Stimulated activated CD4-positive, alpha-beta T cell treated with anti-CD3 and anti-CD28 coated beads, Interleukin-15, amount 100 ng/mL, for 24 hours (primary cell): Measurements from ENCODE around the gene PTGDR2.
"Not testable (repeated sequence)": the region's sequence is repeated elsewhere in the genome, so short reads cannot be mapped to it uniquely, and the experiment has no call there.

Experiments used
- DNase-seq: peaks from one replicate; pipeline ENCODE4 v3.0.0-alpha.2; 2020

The PTGDR2 gene

GRCh38 chr11:60841797-60842667, 13.7 kb downstream of the PTGDR2 start, which contains the start of gene CCDC86:
Gene CCDC86, plus strand, starts transcription at chr11:60842113. Its CDS starts 12 bp downstream, at chr11:60842125.
- DNase-seq, result peak; percentile 98

DNA sequence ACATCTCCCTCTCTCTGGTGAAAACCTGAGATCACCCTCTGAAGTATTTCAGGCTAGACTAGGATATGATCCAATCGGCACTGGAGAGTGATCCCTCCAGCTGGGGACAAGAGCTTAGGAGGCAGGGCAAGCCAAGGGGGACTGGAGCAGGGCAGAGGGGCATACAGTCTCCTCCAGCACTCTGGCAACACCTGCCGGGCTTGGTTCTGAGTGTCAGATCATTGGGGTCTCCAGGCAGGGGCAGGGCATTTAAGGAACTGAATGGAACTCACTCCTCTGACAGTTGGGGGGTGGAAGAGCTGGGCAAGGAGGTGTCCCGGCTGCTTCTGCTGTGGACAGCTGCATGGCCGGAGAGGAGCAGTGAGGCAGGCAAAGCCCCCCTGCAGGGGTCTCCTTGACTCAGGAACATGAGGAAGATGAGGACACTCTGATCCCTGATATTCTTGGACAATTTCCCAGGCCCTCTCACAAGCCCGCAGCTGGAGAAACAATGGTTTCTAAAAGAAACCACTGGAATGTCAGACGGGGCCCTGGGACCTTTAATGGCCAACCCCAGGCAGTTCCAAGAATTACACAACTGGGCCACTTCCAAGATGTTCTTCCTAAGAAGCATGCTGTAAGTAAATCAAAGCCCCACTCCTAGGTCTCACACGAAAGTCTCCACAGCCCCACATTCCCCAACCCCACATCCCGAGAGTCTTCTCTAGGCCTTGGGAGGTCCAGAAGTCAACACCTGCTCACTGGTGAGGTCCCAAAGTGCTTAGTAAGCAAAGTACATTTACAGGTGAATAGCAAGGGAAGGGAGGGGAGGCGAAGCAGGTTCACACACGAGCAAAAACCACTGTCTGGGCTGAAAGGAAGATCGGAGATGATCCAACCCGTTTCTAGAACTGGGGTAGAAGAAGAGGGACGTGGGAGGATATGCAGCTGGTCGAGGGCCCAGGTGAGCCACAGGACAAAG, 15.0 kb downstream of the PTGDR2 start:
- no peak for DNase-seq

- no peak for DNase-seq
Measured at GRCh38 chr11:60838132-60838531, 17.6 kb downstream of the PTGDR2 start.

DNA sequence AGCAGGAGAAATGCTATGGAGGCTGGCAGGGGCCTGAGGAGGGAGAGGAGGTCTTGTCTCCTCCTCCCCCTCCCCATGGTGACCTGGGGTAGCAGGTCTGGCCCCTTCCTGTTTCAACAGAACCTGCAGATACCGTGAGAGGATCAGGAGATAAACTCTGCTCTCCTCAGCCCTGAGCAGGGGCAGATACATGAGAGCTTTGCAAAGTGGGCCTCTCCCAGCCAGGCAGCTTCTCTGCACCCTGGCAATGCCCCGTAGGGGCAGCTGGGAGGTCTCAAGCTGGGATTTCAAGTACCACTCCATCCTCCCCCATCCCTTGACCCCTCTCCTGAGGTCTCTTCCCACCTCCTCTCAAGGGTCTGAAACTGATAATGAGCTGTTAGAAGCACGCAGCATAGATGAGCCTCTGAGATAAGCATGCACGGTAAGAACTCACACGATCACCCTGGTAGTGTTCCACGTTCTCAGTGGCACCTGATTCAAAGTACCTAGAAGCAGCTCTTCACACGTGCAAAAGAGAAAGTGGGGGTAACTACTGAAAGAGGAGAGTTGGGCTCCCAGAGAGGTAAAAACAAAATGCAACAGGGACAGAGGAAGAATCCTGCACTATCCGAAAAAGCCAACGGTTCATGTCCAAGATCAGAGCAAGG, 18.8 kb downstream of the PTGDR2 start:
- DNase-seq, result no peak

DNA sequence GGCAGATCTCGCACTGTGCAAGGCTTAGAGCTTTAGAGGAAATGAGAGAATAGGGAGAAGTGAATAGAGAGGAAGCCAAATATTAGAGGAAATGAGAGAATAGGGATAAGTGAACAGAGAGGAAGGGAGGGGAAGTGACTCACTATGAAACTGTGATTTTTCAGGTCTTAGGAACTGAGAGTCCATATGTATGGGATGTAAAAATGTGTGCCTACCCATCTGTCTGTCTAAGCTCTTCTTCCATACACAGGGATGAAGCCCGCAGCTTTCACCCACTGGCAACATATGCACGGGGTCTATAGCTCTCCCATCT, 20.3 kb downstream of the PTGDR2 start:
- DNase-seq, result no peak

GRCh38 chr11:60834742-60835533, 20.8 kb downstream of the PTGDR2 start:
- DNase-seq, result no peak

DNA sequence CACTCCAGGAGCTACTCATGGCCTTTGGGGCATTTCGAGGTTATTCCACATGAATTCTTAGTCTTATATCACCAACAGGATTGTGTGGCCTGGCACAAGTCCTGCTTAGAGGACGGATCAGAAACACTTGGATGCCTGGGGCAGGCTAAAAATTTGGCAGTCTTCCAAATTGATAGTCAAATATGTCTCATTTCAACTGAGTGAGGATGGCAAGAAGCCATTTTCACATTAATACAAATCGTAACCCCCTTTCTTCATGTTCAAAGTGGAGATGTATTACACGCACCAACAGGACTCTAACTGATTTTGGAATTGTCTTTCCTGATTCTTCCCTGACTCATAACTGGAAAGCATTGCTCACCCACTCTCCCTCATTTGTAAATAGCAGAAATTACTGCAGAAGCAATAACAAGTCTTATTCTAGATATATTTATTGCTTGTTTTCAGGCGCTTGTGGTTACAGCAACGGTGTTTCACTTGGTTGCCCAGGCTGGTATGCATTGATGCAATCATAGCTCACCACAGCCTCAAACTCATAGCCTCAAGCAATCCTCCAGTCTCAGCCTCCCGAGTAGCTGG, 24.2 kb downstream of the PTGDR2 start:
- no peak for DNase-seq

DNA sequence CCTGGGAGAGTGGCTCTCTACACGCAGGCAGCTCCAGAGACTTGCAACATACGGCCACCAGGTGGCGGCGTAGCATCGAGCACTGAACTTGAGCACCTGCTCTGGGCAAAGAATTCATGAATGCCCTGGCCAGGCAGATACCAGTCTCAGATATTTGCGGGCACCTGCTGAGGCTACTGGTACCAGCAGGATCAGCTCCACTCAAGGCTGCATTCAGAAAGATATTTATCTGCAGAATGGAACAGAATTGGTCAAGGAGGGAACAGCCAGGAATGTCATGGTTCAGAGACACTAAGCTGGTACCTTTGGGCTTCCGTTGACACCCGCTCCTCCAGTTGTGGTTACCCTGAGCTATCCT, 24.6 kb downstream of the PTGDR2 start:
- peak; percentile 87 for DNase-seq

DNA sequence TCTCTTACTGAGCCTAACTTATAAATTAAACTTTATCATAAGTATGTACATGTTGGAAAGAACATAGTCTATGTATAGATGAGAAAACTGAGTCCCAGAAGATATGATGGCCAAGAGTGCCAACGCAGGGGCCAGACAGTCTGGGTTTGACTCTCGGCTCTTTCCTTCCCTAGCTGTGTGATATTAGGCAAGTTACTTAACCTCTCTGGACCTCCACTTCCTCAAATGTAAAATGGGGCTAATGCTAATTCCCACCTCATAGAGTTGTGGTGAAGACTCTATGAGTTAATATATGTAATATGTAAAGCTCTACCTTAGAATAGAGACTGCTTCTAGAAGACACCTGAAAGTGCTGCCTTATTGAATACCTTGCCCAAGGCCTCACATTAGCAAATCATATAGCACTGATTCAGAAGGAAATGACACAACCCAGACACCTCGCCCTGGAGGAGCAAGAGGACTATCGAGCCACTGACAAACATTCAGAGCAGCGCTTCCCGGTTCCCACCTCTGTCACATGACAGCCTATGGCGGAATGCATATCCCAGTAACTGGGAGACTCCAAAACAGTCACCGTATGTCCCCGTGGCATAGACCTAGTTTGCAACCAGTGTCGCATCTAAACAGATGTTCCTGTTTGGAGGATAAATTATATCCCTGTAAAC, 25.1 kb downstream of the PTGDR2 start:
- DNase-seq, result no peak

DNA sequence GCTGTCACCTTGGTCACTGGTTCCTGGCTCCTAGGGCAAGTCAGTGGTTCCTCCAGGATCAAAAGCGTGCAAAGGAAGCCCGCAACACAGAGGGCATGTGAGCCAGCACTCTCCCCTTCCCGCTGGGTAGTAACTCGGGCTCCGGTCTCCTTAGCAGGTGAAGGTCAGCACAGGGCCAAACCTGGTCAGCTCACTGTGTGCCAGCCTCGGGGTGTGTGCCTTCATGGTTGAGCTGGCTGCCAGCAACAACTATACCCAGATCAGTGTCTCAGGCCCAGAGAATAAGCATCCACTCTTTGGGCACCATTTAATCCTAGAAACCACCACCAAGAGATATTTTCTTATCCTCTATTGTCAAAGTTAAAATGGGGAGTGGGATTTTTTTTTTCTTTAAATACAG, 30.0 kb downstream of the PTGDR2 start:
- no peak for DNase-seq

DNA sequence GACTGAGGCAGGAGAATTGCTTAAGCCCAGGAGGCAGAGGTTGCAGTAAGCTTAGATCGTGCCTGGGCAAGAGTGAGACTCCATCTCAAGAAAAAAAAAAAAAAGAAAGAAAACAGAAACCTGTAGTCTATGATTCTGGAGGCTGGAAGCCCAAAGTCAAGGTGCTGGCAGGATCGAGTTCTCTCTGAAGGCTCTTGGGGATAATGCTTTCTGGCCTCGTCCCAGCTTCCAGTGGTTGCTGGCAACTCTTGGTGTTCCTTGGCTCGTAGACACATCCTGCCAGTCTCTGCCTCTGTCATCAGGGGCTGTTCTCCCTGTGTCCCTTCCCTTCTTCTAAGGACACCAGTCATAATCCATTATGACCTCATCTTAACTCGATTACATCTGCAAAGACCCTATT, 30.6 kb downstream of the PTGDR2 start:
- DNase-seq, result no peak

GRCh38 chr11:60823745-60824306, 31.9 kb downstream of the PTGDR2 start:
- DNase-seq, result not testable (repeated sequence)

DNA sequence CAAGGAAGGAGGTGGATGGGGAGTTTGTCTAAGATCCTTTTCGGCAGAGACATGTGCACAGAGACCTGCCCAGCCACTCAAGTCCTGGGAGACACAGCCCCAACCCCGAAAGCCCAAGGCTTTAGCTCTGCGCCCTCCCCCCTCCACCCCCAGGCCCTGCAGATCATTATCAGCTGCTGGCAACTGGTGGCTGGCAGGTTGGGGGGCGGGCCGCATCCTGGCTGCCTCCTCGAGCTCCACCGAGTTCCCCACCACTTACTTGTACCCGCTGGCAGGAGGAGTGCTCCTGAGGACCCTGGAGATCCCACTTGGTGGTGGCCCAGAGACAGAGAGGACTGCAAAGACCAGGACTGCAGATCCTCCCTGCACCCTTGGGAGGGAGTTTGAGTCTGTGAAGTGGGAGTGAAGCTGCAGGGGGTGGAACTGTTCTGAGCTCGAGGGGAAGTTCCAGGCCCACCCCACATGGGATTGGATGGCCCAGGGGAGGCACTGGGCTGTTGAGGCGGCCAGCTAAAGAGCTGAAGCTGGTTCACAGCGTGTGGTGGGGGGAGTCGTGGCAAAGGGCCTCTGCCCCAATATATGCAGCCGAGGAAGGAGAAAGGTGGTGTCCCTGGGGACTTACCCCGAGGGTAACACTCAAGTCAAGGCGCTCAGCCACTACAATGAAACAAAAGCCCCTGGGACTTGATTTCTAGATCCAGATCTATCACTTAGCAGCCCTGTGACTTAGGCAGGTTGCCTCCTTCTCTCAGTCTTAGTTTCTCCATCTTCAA, 33.7 kb downstream of the PTGDR2 start:
- DNase-seq, result no peak

DNA sequence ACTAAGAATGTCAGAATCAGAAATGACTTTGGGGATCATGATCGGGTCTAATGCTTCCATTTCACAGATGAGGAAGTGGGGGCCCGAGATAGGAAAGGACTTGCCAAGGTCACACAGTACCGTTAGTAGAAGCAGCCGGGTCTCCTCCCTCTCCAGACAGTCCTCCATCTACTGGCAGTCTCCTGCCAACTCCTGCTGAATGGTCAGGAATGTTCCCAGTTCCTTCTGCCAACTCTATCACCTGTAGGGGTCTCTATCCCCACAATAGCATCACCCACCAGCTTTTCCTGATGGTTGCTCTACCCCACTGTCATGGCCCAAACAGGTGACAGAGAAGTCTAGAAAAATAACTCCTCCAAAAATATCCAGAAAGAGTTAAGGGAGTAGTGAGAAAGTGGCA, 37.7 kb downstream of the PTGDR2 start:
- DNase-seq, result no peak

- no peak for DNase-seq
Measured at GRCh38 chr11:60816590-60817157, 39.1 kb downstream of the PTGDR2 start.

GRCh38 chr11:60814112-60814511, 41.6 kb downstream of the PTGDR2 start:
- no peak for DNase-seq

- DNase-seq, result no peak
Measured at GRCh38 chr11:60813324-60813723, 42.4 kb downstream of the PTGDR2 start.

DNA sequence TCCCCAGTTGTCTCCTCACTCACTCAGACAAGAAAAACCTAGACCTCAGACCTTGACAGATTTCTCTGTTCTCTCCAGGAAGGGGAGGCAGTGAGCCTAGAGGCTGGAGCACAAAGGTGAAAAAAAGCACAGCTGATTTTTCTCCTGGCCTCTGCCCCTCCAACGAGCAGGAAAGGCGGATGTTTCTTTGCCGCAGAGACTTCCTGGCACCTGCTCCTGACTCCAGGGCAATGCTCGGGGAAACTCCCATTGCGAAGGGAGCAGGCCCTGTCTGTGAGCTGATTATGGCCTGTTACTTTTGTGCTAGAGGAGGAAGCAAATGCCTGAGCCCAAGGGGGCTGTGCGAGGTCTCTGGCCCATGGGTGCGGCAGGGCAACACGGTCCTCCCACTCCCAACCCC, 45.2 kb downstream of the PTGDR2 start:
- DNase-seq, result no peak

DNA sequence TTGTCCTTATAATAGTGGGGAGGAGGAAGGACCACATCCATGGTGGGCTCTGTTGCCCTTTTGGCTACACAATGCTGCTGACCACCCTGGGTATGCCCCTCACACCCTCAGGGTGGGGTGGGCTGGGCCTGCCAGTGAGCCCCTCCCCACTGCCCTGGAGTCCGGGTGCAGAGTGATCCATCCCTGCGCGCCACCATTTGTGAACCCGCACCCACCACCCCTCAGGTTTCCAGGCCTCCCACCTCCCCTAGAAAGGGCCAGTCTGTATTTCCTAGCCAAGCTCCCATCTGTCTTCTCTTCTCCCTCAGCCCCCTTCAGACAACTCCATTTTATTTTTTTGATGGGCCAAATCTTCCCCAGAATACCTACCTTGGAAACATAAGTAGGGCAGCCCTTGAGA, 45.6 kb downstream of the PTGDR2 start:
- DNase-seq, result no peak

DNA sequence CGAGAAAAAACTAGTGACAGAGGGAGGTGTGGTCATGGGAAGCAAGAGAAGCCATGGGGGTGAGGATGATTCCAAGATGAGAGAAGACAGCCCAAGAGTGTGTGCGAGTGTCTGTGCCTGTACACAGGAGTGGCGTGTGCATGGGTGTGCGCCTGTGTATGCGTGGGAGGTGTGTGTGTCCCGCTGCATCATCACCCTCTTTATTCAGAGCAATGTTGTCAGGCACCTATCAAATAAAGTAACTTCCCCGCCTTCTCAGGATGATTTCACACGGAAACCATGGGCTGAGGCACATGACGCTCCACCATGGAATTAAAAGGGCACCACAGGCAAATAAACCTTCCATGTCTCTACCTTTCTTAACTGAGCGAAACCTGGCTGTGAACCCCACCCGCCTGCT, 46.1 kb downstream of the PTGDR2 start:
- no peak for DNase-seq
